Stimulated activated CD4-positive, alpha-beta T cell treated with anti-CD3 and anti-CD28 coated beads, TNF-alpha, amount 100 ng/mL, for 48 hours (primary cell): ENCODE data around the gene TBC1D8.

ENCODE experiments used
- DNase-seq, 3 donors: peaks; one replicate each; pipeline ENCODE4 v3.0.0-alpha.2; 2020; ENCODE audit warnings: low read depth in 3 of 3

TBC1D8 gene

GRCh38 chr2:100998235-100998573 is 153.0 kb downstream of the TBC1D8 start:
- DNase-seq, result no peak

- DNase-seq, result no peak
Measured at GRCh38 chr2:100997509-100998234, 153.5 kb downstream of the TBC1D8 start.

GRCh38 chr2:100995309-100996075 is 155.7 kb downstream of the TBC1D8 start:
- no peak for DNase-seq

- no peak for DNase-seq
Measured at GRCh38 chr2:100993294-100993693, 157.9 kb downstream of the TBC1D8 start.

GRCh38 chr2:100992262-100992661 is 158.9 kb downstream of the TBC1D8 start:
- DNase-seq, result no peak

- DNase-seq, result no peak
Measured at GRCh38 chr2:100991404-100991773, 159.8 kb downstream of the TBC1D8 start.

- DNase-seq, result no peak
Measured at GRCh38 chr2:100990650-100991403, 160.4 kb downstream of the TBC1D8 start.

- no peak for DNase-seq
Measured at GRCh38 chr2:100990166-100990565, 161.0 kb downstream of the TBC1D8 start.

GRCh38 chr2:100989666-100990065 is 161.5 kb downstream of the TBC1D8 start:
- no peak for DNase-seq

- no peak for DNase-seq
Measured at GRCh38 chr2:100988630-100989417, 162.4 kb downstream of the TBC1D8 start.

- no peak for DNase-seq
Measured at GRCh38 chr2:100987974-100988373, 163.2 kb downstream of the TBC1D8 start.

GRCh38 chr2:100987536-100987935 is 163.6 kb downstream of the TBC1D8 start:
- no peak for DNase-seq

- DNase-seq, result no peak
Measured at GRCh38 chr2:100986157-100986556, 165.0 kb downstream of the TBC1D8 start.

- DNase-seq, result peak; percentile 56 to 67 (median 60)
Measured at GRCh38 chr2:100984892-100985307, 166.3 kb downstream of the TBC1D8 start.

GRCh38 chr2:100983684-100984310 is 167.4 kb downstream of the TBC1D8 start:
- no peak for DNase-seq

- no peak for DNase-seq
Measured at GRCh38 chr2:100983201-100983600, 168.0 kb downstream of the TBC1D8 start.

- no peak for DNase-seq
Measured at GRCh38 chr2:100982431-100982861, 168.7 kb downstream of the TBC1D8 start.

GRCh38 chr2:100981011-100981410 is 170.2 kb downstream of the TBC1D8 start:
- DNase-seq, result no peak

GRCh38 chr2:100980046-100980445 is 171.1 kb downstream of the TBC1D8 start:
- DNase-seq, result no peak

GRCh38 chr2:100978582-100979191 is 172.5 kb downstream of the TBC1D8 start:
- no peak for DNase-seq

GRCh38 chr2:100977511-100977910 is 173.7 kb downstream of the TBC1D8 start:
- no peak for DNase-seq
